DMS53 (cell line): Measurements from ENCODE around the gene NECAP2.
"Not testable (repeated sequence)": the region's sequence is repeated elsewhere in the genome, so short reads cannot be mapped to it uniquely, and the experiment has no call there.

Source experiments
- DNase-seq: peaks from one replicate; lab custom pipeline; 2025; lab: John Stamatoyannopoulos, UW

NECAP2 gene

DNA sequence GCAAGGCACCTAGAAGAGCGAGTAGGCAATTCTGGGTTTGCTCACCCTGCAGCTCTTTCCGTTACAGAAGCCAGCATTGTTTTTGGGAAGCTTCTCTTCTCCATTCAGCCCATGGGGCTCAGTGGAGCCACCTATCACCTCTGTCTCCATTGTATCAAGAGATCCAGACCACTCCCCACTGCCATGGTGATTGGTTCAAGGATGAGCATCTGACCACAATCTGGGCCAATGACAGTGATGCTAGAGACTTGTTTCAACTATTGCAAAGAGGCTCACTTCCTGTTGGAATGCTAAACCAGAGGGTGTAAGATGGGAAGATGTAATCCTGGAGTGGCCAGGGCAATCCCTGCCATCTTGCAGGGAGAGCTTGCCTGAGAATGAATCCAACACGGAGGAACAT lies 9.9 kb upstream of the NECAP2 start:
- DNase-seq = peak; percentile 26

DNA sequence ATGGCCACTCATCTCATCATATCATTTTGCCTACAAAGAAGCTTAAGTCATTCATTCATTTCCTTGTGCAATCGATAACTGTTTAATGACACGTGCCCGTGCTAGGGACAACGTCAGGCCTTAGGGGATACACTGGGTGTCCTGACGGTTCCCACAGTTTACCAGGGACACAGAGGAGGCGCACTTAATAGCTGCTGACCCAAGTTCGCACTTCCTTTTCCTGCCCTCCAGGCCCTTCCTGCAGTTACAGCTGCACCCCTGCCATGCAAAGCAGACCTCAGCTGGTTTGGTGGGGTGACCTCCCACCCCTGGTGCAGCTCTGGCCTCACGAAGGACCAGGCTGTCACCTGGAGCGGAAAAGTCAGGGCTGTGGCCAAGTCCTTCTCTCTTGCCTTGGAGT lies 7.5 kb upstream of the NECAP2 start:
- DNase-seq = no peak

DNA sequence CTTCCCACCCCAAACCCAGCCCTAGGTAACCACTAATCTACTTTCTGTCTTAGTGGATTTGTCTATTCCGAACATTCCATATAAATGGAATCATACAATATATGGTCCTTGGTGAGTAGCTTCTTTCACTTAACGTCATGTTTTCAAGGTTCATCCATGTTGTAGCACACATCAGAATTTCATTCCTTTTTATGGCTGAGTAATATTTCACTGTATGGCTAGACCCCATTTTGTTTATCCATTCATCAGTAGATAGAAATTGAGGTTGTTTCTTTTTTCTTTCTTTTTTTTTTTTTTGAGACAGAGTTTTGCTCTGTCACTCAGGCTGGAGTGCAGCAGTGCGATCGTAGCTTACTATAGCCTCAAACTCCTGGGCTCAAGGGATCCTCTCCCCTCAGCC lies 6.5 kb upstream of the NECAP2 start:
- no peak for DNase-seq

DNA sequence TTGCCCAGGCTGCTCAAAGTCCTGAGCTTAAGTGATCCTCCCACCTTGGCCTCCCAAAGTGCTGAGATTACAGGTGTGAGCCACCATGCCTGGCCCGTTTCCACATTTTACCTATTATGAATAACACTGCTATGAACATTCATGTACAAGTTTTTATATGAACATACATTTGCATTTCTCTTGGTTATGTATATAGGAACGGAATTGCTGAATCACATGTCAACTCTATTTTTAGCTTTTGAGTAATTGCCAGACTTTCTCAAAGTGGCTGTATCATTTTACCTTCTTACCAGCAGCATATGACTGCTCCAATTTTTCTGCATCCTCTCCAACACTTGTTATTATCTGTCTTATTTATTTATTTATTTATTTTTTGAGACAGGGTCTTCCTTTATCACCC lies 6.0 kb upstream of the NECAP2 start:
- peak; percentile 39 for DNase-seq

DNA sequence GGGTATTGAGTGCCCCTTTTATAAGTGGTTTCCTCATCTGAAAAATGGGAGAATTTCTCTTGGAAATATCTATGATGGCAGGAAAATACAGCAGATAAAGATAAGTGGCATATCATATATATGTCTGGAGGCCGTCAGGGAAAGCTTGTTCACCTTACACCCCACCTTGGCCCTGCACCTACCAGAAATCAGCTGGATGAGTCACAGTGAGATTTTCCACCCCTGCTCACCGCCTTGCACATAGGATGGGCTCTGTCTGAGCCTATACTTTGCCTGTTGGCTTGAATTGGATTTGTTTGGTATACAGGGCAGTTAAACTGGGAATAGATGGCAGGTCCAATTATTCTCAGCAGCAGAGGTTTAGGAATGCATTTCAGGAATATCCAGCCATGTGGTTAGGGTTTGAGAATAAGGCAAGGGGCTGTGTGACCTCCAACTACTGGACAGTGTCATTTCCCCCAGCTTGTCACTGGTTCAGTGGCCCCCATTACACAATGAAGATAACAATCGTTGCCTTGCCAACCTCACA lies 3.5 kb upstream of the NECAP2 start, which contains the start of gene SPATA21:
Gene SPATA21, minus strand, starts transcription at position 479 of the 529 bp plus-strand sequence. CDS start 6,053 bp downstream, outside the sequence.
- no peak for DNase-seq

DNA sequence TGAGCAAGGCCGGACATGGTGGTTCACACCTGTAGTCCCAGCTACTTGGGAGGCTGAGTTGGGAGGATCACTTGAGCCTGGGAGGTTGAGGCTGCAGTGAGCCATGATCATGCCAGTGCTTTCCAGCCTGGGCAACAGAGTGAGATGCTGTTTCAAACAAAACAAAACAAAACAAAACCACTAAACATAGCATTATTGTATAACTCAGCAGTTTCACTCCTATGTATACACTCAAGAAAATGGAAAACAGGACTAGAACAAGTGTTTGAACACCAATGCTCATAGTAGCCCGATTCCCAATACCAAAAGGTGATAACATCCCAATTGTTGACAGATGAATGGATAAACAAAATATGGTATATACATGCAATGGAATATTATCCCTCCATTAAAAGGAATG lies 2.0 kb upstream of the NECAP2 start:
- no peak for DNase-seq

DNA sequence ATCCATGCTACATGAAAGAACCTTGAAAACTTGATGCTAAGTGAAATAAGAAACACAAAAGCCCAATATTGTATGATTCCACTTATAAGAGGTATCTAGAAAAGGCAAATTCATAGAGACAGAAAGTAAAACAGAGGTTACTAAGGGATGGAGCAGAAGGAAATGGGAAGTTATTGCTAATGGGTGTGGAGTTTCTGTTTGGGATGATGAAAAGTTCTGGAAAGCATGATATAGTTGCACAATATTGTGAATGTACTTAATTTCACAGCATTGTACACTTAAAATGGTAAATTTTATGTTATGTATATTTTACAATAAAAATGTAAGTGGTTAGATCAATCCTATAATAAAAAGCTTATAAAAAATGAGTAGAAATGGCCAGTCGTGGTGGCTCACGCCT lies 1.6 kb upstream of the NECAP2 start:
- DNase-seq = no peak

DNA sequence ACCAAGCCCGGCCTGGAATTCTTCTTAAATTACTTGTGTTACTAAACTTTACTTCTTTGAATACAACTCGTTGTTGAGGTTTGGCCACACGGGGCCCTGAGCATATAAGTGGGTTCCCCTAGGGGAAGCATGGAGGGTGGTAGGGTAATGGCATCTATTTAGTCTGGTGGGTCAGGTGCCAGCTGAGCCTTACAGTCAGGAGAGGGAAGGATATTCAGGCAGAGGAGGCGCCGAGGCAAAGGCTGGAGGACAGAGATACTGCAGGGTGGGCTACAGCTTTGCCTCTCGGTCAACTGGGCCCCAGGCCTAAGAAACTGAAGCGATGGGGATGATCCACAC lies 424 bp upstream of the NECAP2 start:
- peak; percentile 79 for DNase-seq

DNA sequence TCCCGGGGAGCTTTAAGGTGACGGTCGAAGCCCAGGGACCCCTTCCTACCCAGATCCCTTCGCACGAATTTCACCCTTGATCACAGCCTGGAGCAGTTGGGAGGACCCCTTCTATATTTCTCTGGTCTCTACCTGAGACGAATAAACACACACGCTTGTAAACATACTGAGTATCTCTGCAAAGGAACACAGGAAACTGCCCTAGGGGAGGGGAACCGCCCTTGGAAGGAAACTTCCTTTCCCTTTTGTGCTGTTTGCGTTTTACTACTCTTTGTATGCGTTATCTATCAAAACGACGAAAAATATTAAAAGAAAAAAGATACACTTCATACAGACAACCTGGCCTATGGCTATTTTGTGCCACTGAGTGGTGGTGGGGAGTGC lies 750 bp downstream of the NECAP2 start:
- DNase-seq = peak; percentile 58

DNA sequence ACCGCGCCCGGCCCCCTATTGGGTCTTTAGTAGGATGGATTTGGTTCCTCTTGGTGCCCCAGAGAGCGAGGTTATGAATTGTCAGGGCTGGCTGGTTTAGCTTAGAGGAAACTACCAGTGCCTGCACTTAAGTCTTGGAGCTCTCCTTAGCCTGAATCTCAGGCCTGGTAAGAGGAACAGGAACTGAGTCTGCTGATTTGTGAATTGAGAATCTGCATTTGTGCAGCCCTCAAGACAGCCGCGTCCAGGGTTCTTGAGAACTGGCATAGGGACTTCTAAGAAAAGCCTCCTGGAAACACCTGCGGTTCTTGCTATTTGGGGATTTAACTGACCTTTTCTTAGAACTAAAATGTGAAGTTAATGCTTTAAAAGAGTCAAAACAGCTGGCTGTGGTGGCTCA lies 1.7 kb downstream of the NECAP2 start:
- DNase-seq = no peak

DNA sequence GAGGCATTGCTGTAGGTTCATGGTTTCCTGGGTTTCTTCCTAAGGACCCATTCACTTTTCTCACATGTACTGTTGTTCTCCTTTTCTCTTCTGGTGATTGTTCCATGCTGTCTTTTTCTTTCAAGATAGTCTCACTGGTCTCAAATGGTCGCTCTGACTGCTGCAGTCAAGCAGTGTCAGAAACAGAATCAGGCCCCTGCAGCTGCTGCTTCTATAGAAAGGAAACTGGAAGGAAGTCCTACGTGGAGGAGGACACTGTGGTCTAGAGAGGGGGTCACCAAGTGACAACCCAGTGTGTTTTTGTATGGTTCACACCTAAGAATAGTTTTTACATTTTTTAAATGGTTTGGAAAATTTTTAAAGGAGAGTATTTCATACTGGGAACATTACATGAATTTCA lies 2.4 kb downstream of the NECAP2 start:
- no peak for DNase-seq

DNA sequence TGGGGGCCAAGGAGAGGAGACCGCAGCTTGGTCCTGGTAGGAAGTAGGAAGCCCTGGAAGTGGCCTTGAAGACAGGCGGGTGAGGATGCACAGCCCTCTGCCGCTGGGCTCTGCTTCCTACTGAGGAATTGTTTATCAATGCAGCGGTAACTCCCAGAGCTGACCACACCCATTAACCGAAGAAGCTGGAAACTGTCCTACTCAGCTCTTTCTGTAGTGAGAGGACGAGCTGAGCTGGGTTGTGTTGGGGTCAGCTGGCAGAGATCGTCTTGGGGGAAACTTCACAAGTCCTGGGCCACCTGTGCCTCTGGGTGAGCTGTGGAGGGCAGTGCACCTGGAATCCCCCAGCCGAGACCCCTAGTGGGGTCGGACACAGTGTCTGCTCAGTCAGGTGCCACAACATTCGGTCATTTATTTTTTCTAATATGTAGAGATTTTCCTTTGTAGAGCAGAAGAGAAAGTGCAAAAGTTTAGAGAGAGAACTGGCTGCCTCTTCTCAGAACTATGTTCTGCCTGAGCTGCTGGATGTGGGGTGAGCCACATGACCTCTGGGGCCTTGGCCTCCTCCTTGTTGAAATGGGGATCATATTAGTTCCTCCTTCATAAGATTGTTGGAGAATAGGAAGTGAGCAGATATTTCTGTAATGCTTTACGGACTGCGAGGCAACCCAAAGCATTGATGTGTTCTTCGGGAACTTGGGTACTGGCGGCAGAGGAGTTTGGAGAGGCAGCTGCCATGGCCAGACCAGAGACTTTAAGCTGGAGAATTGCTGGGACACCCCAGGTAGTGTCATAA lies 3.6 kb downstream of the NECAP2 start:
- no peak for DNase-seq

DNA sequence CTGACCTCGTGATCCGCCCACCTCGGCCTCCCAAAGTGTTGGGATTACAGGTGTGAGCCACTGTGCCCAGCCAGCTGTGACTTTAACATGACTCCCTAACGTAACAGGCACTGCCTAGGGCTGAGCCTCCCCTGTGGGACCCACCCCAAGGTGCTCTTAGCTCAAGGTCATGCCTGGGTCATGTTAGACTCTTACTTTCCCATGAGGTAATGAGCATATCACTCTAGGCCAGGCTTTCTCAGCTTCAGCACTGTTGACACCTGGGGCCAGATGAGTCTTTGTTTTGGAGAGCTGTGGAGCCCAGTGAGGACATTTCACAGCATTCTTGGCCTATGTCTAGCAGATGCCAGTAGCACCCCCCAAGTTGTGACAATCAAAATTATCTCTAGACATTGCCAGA lies 4.5 kb downstream of the NECAP2 start:
- DNase-seq = no peak

DNA sequence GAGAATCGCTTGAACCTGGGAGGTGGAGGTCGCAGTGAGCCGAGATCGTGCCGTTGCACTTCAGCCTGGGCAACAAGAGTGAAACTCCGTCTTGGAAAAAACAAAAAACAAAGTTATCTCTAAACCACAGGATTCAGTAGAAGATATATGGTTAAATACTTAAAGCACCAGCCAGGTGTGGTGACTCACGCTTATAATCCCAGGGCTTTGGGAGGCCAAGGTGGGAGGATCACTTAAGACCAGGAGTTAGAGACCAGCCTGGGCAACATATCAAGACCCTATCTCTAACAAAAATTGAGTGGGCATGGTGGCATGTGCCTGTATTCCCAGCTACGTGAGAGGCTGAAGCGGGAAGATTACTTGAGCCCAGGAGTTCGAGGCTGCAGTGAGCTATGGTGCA lies 5.6 kb downstream of the NECAP2 start:
- DNase-seq = no peak

DNA sequence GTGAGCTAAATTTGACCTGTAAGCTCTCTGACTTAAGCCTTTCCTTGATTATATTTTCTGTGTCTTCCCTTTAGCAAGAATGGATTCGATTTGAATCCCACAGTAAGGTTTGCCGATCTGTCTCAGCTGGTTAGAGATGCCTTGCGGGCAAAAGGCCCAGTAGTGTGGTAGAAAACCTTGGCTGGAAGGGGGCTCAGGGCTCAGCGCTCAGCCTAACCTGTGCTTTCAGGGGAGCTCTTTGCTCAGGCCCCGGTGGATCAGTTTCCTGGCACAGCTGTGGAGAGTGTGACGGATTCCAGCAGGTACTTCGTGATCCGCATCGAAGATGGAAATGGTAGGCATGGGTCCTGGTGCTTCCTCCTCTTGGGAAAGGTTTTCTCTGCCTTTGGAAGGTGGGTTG lies 7.1 kb downstream of the NECAP2 start:
- no peak for DNase-seq

DNA sequence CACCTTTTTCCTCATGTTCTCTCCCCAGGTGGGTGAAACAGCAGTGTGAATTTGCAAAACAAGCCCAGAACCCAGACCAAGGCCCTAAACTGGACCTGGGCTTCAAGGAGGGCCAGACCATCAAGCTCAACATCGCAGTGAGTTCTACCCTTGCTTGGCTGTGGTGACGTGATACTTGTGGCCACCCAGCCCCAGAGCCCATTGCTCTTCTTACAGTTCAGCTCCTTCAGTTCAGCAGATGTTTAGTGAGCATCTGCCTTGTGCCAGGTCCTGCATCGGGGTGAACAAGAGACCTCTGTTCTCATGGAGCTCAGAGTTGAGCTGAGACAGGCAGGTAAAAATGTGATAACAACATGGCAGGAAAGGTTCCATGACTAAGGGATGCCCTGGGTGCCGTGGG lies 8.5 kb downstream of the NECAP2 start:
- no peak for DNase-seq

DNA sequence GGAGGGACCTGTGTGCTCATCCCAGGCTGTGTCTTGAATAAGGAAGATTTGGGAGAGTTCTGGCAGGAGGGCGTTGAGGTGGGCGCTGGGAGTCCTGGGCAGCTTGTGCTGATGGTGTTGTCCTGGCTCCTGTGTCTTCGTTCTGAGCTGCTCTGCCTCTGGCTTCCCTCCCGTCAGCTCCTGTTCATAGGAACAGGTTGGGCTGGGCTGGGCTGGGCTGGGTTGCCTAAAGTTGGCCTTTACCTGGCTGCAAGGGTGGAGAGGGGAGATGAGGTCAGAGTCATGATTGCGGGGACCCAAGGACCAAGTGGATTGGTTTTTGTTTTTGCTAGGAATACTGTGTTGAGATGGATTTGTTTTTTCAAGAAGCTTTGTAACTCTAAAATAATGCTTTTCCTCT lies 9.1 kb downstream of the NECAP2 start:
- DNase-seq = no peak

DNA sequence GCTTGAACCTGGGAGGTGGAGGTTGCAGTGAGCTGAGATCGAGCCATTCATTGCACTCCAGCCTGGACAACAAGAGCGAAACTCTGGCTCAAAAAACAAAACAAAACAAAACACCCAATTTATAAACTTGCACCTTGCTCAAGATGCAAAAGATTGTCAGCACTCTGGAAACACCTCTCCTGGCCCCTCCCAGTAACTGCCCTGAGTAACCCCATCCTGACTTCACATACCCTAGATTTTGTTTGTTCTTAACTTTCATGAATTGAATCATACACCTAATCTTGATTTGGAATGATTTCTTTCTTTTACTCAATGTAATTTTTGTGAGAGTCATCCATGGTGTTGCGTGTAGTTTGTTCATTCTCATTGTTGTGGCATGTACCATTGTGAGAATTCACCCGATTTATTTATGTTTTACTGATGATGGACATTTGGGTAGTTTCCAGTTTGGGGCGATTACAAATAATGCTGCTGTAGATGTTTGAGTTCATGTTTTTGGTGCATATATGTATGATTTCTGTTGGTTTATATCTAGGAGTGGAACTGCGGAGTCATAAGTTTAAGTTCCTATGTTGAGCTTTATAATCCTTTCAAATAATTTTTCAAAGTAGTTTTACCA lies 10.4 kb downstream of the NECAP2 start:
- no peak for DNase-seq

DNA sequence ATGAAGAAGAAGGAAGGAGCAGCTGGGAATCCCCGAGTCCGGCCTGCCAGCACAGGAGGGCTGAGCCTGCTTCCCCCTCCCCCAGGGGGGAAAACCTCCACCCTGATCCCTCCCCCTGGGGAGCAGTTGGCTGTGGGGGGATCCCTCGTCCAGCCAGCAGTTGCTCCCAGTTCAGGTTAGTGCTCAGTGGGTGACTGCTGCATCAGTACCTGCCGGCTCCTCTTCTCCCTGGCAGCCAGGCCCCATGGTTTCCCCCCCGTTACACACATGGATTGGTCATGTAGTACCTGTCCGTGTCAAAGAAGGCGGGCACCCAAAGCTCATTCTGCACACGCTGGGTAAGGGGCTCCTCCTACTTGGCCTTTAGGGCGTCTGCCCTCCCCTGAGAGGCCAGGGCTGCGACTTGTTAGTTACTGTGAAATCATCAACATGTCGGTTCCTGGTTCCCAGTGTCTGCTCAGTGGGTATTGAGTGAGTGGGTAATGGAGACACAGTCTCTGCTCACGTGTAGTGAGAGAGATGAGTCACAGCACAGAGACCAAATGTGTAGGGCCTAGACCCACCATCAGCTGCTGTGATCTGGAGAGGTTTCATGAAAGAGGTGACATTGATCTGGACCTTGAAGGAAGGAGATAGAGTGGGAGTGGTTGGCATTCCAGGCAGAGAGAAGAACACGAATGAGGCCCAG lies 11.5 kb downstream of the NECAP2 start:
- no peak for DNase-seq

DNA sequence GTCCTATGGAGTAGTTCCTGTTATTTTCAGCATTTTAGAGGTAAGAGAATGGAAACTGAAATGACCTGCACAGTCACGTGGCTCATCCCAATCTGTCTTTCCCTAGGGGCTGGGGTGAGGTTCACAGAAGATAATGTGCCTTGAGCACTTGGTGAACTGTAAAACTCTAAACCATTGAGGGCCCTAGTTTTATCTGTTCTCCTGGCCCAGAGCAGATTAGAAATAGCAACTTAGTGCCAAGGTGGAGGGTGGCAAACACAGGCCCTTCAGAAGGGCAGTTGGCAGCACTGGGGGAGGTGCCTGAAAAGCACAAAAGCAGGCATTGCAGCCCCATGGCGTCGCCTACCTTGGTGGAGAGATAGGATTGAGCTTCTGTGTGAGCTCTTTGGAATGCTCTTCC lies 14.4 kb downstream of the NECAP2 start:
- not testable (repeated sequence) for DNase-seq

DNA sequence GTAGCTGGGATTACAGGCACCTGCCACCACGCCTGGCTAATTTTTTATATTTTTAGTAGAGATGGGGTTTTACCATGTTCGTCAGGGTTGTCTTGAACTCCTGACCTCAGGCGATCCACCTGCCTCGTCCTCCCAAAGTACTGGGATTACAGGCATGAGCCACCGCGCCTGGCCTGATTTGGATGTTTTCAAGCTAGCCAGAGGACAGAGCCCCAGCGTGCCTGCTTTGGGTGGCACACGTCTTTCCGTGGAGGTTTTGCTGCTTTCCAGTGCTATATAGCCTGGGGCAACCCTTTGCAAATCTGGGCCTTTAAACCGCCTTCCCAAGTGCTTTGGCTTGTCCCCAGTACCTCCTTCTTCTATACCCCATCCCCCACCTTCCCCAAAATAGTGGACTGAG lies 15.6 kb downstream of the NECAP2 start:
- DNase-seq = not testable (repeated sequence)

DNA sequence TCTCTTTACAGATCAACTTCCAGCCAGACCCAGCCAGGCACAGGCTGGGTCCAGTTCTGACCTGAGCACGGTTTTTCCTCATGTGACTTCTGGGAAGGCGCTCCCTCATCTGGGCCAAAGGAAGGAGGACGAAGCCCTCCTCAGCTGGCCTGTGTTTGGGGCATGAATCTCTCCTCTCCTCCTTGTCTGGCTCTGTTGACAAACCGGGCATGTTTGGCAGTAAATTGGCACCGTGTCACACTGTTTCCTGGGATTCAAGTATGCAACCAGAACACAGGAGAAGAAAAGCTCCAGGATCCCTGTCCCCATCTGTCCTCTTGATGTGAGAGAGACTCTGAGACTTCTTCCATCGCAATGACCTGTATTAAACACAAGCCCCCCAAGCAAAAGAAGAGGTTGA lies 18.3 kb downstream of the NECAP2 start:
- DNase-seq = no peak

DNA sequence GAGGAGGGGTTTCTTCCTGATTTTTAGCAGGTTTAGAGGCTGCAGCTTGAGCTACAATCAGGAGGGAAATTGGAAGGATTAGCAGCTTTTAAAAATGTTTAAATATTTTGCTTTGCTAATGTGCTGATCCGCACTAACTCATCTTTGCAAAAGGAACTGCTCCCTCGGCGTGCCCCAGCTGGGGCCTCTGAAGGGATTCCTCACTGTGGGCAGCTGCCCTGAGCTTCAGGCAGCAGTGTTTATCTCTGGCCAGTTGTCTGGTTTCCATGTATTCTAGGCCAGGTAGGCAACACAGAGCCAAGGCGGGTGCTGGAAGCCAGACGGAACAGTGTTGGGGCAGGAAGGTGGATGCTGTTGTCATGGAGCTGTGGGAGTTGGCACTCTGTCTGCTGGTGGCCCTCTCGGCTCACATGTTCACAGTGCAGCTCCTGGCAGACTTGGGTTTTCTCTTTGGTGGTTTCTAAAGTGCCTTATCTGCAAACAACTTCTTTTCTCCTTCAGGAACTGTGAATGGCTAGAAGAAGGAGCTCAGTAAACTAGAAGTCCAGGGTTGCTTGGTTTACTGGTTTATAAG lies 18.9 kb downstream of the NECAP2 start:
- no peak for DNase-seq
